Measurements from ENCODE around the gene ZSCAN30.

DNA sequence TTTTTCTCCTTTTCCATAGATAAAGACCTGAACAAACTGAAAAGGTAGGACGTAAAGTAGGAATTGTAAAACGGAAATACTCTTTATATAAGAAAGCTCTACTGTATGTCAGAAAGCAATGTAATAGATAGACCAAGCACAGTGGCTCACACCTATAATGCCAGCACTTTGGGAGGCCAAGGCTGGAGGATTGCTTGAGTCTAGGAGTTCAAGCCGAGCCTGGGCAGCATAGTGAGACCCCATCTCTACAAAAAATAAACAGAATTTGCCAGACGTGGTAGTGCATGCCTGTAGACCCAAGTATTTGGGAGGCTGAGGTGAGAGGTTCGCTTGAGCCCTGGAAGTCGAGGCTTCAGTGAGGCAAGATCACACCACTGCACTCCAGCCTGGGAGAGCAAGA, 41.6 kb downstream of the ZSCAN30 start:
- no peak for TF ChIP-seq YY1 (IDR thresholded peaks at IDR 0.05; ENCODE audit: insufficient read depth, insufficient read length)
- no peak for TF ChIP-seq ZNF274 (IDR thresholded peaks at IDR 0.05; ENCODE audit: low read depth, low read length)
- no peak for TF ChIP-seq SUZ12 (IDR thresholded peaks at IDR 0.05; ENCODE audit: extremely low read depth, insufficient read depth, insufficient read length)

Measured in NT2/D1 (cell line).